Liver (tissue), 3 donors: Measurements from ENCODE around the gene SOHLH1.

Experiments used
- EGR1 ChIP-seq, 2 donors: IDR thresholded peaks; 2 replicates each; pipeline ENCODE4 v1.6.1; 2016 to 2018; ENCODE audit warnings: antibody characterized with exemption in 2 of 2, low read depth in 2 of 2
- MAX ChIP-seq: IDR thresholded peaks from 2 replicates; pipeline ENCODE4 v1.6.1; 2016; ENCODE audit warnings: antibody characterized with exemption
- RAD21 ChIP-seq, 2 donors: IDR thresholded peaks; 2 replicates each; pipeline ENCODE4 v1.6.1; 2016; ENCODE audit warnings: antibody characterized with exemption in 2 of 2, mild to moderate bottlenecking in 2 of 2
- SP1 ChIP-seq: IDR thresholded peaks from 2 replicates; pipeline ENCODE4 v1.6.1; 2018; ENCODE audit warnings: antibody characterized with exemption, mild to moderate bottlenecking
- TAF1 ChIP-seq: conservative IDR thresholded peaks from 2 replicates; pipeline ENCODE4 v1.6.1; 2016; ENCODE audit warnings: antibody characterized with exemption, mild to moderate bottlenecking
- YY1 ChIP-seq: IDR thresholded peaks from 2 replicates; pipeline ENCODE4 v1.6.1; 2016; ENCODE audit warnings: antibody characterized with exemption, mild to moderate bottlenecking
- TF ChIP-seq, protein P1 (sequence below): fragments of 150-350 bp; IDR thresholded peaks from 2 replicates; pipeline ENCODE4 v1.5.1; 2017; ENCODE audit warnings: improper control_type of control experiment, low read depth, low read length; ENCODE audit not compliant: missing input control
- TF ChIP-seq, protein P2 (sequence below): IDR thresholded peaks from 2 replicates; pipeline ENCODE4 v1.6.1; 2016; ENCODE audit warnings: antibody characterized with exemption
- donor health status: healthy.
- donor health status: healthy.

DNA sequence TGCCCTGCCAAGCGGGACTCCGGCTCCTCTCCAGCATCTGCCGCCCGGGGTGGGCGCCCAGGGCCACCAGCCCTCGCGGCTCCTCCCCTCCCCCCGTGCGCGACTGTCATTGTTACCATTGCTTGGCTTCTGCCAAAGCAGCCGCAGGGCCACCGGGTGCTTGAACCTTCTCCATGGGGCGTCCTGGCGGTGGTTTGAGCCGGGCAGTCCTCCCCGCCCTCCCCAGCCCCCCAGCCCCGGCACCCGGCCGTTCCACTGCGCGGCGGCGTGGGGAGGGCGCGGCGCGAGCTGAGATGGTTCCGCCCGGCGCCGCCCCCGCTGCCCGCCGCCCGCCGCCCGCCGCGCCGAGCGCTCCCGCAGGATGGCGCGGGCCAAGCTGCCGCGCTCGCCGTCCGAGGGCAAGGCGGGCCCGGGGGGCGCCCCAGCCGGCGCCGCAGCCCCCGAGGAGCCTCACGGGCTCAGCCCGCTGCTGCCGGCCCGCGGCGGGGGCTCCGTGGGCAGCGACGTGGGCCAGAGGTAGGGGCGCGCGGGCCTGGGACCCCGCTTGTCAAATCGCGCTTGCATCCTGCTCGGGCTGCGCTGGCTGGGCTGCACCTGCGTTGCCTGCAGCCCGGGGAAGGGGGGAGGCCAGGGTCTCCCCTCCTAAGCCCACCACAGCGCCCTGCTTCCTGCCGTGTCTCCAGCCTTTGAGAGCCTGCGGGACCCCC is 37.1 kb upstream of the SOHLH1 start:
- TF ChIP-seq, protein P1, sequence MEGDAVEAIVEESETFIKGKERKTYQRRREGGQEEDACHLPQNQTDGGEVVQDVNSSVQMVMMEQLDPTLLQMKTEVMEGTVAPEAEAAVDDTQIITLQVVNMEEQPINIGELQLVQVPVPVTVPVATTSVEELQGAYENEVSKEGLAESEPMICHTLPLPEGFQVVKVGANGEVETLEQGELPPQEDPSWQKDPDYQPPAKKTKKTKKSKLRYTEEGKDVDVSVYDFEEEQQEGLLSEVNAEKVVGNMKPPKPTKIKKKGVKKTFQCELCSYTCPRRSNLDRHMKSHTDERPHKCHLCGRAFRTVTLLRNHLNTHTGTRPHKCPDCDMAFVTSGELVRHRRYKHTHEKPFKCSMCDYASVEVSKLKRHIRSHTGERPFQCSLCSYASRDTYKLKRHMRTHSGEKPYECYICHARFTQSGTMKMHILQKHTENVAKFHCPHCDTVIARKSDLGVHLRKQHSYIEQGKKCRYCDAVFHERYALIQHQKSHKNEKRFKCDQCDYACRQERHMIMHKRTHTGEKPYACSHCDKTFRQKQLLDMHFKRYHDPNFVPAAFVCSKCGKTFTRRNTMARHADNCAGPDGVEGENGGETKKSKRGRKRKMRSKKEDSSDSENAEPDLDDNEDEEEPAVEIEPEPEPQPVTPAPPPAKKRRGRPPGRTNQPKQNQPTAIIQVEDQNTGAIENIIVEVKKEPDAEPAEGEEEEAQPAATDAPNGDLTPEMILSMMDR = no peak
- TF ChIP-seq EGR1 (IDR thresholded peaks at IDR 0.05; ENCODE audit: low read depth in 2 of 2) (no peak), YY1 (no peak), SP1 (no peak), MAX (no peak), RAD21 (IDR thresholded peaks at IDR 0.05) (no peak), TAF1 (no peak)
- TF ChIP-seq, protein P2, sequence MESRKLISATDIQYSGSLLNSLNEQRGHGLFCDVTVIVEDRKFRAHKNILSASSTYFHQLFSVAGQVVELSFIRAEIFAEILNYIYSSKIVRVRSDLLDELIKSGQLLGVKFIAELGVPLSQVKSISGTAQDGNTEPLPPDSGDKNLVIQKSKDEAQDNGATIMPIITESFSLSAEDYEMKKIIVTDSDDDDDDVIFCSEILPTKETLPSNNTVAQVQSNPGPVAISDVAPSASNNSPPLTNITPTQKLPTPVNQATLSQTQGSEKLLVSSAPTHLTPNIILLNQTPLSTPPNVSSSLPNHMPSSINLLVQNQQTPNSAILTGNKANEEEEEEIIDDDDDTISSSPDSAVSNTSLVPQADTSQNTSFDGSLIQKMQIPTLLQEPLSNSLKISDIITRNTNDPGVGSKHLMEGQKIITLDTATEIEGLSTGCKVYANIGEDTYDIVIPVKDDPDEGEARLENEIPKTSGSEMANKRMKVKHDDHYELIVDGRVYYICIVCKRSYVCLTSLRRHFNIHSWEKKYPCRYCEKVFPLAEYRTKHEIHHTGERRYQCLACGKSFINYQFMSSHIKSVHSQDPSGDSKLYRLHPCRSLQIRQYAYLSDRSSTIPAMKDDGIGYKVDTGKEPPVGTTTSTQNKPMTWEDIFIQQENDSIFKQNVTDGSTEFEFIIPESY = no peak
